Measurements from ENCODE around the gene PROM1.

PROM1 gene

DNA sequence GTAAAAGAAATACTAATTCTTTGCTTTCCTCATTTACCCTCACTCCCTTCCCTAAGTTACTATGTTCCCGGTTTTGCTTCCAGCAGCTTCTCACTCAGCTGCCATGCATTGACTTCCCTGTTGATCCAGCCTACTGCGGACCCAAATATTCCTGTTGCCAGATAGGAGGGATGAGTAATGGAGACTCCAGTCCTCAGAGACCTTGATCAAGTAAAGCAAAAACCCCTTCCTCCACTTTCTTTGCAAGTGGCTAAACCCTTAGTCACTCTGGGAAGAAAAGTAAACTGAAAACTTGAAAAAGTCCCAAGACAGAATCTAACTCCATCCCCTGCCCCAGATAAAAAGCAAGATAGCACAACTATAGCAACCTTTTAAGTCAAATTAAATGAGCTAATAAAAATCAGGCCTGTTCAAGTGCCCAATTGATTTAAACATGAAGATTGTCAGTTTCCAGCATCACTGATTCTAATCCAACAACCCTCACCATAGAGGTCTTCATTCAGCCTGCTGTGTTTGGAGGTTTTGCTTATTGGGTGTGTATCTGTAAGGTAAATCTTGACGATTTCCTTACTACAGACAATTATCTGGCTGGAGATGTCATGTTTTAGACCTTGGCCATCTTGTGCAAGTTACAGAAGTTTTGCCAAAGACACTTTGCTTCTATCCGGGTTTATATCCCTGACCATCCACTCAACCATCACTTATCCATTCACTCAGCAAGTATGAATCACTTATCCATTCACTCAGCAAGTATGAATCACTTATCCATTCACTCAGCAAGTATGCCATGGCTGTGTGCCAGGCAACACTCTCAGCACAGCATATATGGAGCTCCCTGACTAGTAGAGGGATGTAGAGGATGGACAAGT is 162.9 kb downstream of the PROM1 start:
- no peak overlapping the region for H3K27ac ChIP-seq
- TF ChIP-seq, protein P1, sequence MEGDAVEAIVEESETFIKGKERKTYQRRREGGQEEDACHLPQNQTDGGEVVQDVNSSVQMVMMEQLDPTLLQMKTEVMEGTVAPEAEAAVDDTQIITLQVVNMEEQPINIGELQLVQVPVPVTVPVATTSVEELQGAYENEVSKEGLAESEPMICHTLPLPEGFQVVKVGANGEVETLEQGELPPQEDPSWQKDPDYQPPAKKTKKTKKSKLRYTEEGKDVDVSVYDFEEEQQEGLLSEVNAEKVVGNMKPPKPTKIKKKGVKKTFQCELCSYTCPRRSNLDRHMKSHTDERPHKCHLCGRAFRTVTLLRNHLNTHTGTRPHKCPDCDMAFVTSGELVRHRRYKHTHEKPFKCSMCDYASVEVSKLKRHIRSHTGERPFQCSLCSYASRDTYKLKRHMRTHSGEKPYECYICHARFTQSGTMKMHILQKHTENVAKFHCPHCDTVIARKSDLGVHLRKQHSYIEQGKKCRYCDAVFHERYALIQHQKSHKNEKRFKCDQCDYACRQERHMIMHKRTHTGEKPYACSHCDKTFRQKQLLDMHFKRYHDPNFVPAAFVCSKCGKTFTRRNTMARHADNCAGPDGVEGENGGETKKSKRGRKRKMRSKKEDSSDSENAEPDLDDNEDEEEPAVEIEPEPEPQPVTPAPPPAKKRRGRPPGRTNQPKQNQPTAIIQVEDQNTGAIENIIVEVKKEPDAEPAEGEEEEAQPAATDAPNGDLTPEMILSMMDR (conservative IDR thresholded peaks at IDR 0.05): no peak

- no peak overlapping the region for H3K27ac ChIP-seq
- TF ChIP-seq, protein P1 (conservative IDR thresholded peaks at IDR 0.05): no peak
These were observed 165.2 kb downstream of the PROM1 start for GRCh38 chr4:15918484-15919129.

Measured in VCaP (cell line).